Endothelial cell of umbilical vein (primary cell): ENCODE data around the gene CLEC16A.

Experiments used
- CTCF ChIP-seq, 2 donors: IDR thresholded peaks; 1 replicate in 1 of 2; 2 replicates in 1 of 2; pipeline ENCODE4 v1.5.1; 2011; ENCODE audit warnings: low read length in 2 of 2, mild to moderate bottlenecking in 2 of 2, moderate library complexity in 2 of 2, control low read depth in 1 of 2, inconsistent platforms in 1 of 2, low read depth in 1 of 2; ENCODE audit not compliant: insufficient read depth in 1 of 2; ENCODE audit errors: extremely low read depth in 1 of 2
- POLR2AphosphoS5 ChIP-seq: IDR thresholded peaks from 2 replicates; pipeline ENCODE4 v1.6.1; 2012; ENCODE audit warnings: low read depth, mild to moderate bottlenecking, control low read depth, low read length, moderate library complexity; ENCODE audit not compliant: insufficient read depth

- TF ChIP-seq CTCF (IDR thresholded peaks at IDR 0.05; ENCODE audit: extremely low read depth in 1 of 2, insufficient read depth in 1 of 2, low read depth in 1 of 2, low read length in 2 of 2) (no peak), POLR2AphosphoS5 (no peak)
Observed at GRCh38 chr16:11050536-11050935, 106.2 kb downstream of the CLEC16A start.
